ENCODE data around the gene CHGA. TPM values are rescaled to one million over a fixed set of nuclear protein-coding genes. Genes with fewer than 3 reads are reported as not detected.
A peak's percentile ranks its signal among the peaks of the same experiment; 100 is the strongest.

The CHGA gene
- total and polyA plus RNA-seq, 2 of the 13 experiments (the other 11 are each of a cell fraction or from before 2014, with no cell fraction given) = not detected

GRCh38 chr14:92922883-92923743, at the start of gene CHGA (continued):
- 0 out of 2 replicates have a peak, but pooled peaks have one; percentile 57 for TF ChIP-seq ZNF784 (CRISPR knock-in tag; IDR thresholded peaks at IDR 0.05; ENCODE audit: borderline replicate concordance)
- TF ChIP-seq ZFP36L1 (CRISPR knock-in tag; IDR thresholded peaks at IDR 0.05) = no peak
- TF ChIP-seq LBX2 (CRISPR knock-in tag; IDR thresholded peaks at IDR 0.05; ENCODE audit: borderline replicate concordance) = peak; percentile 81; the same call in 1 of the 2 replicates
- no peak for TF ChIP-seq LCORL (IDR thresholded peaks at IDR 0.05)
- TF ChIP-seq LCORL (CRISPR knock-in tag; IDR thresholded peaks at IDR 0.05) = no peak
- no peak for TF ChIP-seq MAFK (conservative IDR thresholded peaks at IDR 0.05 in 1 of 2, IDR thresholded peaks at IDR 0.05 in 1 of 2; ENCODE audit: low read length in 2 of 2)
- peak; percentile 32 for TF ChIP-seq RBM39 (IDR thresholded peaks at IDR 0.05; ENCODE audit: low read depth, low read length, poor library complexity, severe bottlenecking)
- TF ChIP-seq ZNF614 (CRISPR knock-in tag; IDR thresholded peaks at IDR 0.05; ENCODE audit: borderline replicate concordance) = peak; percentile 69; the same call in 1 of the 2 replicates
- TF ChIP-seq PBX2 (CRISPR knock-in tag; IDR thresholded peaks at IDR 0.05) = no peak
- no peak for TF ChIP-seq NBN (conservative IDR thresholded peaks at IDR 0.05)
- peak; percentile 84 for TF ChIP-seq ZNF574 (CRISPR knock-in tag; IDR thresholded peaks at IDR 0.05)
- peak; percentile 40; the same call in 1 of the 2 replicates for TF ChIP-seq SMYD3 (CRISPR knock-in tag; IDR thresholded peaks at IDR 0.05)
- TF ChIP-seq ZNF780A (CRISPR knock-in tag; IDR thresholded peaks at IDR 0.05) = peak; percentile 35; the same call in 1 of the 2 replicates
- no peak for TF ChIP-seq ZNF468 (CRISPR knock-in tag; IDR thresholded peaks at IDR 0.05)
- no peak for TF ChIP-seq ZNF703 (CRISPR knock-in tag; IDR thresholded peaks at IDR 0.05; ENCODE audit: borderline replicate concordance)
- no peak for TF ChIP-seq ZFP82 (CRISPR knock-in tag; IDR thresholded peaks at IDR 0.05; ENCODE audit: borderline replicate concordance)
- TF ChIP-seq CHD2 (IDR thresholded peaks at IDR 0.05; ENCODE audit: low read depth, low read length) = no peak
- TF ChIP-seq ZNF430 (CRISPR knock-in tag; IDR thresholded peaks at IDR 0.05) = peak; percentile 97
- no peak for TF ChIP-seq GABPA (IDR thresholded peaks at IDR 0.05; ENCODE audit: low read depth, low read length)
- no peak for TF ChIP-seq GABPA (CRISPR knock-in tag; IDR thresholded peaks at IDR 0.05; ENCODE audit: low read depth)
- 0 out of 2 replicates have a peak, but pooled peaks have one; percentile 55 for TF ChIP-seq ZNF570 (CRISPR knock-in tag; IDR thresholded peaks at IDR 0.05; ENCODE audit: borderline replicate concordance)
- peak; percentile 91; the same call in 1 of the 2 replicates for TF ChIP-seq CAMTA2 (CRISPR knock-in tag; IDR thresholded peaks at IDR 0.05; ENCODE audit: borderline replicate concordance)
- 0 out of 2 replicates have a peak, but pooled peaks have one; percentile 76 for TF ChIP-seq GLMP (CRISPR knock-in tag; IDR thresholded peaks at IDR 0.05; ENCODE audit: borderline replicate concordance)
- TF ChIP-seq CC2D1A (CRISPR knock-in tag; IDR thresholded peaks at IDR 0.05) = no peak
